ENCODE data around the gene EYA2.

DNA sequence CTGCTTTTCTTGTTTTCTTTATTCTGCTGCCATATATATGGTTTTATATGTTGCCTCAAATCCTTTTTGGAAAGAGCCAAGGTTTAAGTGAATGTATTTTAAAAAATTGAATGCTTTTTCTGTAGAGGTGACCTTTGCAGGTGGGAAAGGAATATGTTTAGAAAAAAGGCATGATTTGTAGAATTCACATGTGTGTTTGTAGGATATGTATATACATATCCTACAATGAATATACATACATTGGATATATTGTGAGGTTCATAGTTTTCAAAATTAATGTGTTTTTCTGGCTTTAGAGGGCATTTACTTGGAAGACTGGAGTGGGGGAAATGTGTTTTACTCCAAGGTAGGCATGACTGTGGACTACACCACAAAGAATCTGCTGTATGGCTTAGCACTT lies 4.0 kb upstream of the EYA2 start:
- TF ChIP-seq EZH2 (IDR thresholded peaks at IDR 0.05; ENCODE audit: borderline replicate concordance, insufficient read depth, low read depth, low read length, poor library complexity, severe bottlenecking) = no peak
- TF ChIP-seq, protein P1, sequence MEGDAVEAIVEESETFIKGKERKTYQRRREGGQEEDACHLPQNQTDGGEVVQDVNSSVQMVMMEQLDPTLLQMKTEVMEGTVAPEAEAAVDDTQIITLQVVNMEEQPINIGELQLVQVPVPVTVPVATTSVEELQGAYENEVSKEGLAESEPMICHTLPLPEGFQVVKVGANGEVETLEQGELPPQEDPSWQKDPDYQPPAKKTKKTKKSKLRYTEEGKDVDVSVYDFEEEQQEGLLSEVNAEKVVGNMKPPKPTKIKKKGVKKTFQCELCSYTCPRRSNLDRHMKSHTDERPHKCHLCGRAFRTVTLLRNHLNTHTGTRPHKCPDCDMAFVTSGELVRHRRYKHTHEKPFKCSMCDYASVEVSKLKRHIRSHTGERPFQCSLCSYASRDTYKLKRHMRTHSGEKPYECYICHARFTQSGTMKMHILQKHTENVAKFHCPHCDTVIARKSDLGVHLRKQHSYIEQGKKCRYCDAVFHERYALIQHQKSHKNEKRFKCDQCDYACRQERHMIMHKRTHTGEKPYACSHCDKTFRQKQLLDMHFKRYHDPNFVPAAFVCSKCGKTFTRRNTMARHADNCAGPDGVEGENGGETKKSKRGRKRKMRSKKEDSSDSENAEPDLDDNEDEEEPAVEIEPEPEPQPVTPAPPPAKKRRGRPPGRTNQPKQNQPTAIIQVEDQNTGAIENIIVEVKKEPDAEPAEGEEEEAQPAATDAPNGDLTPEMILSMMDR (IDR thresholded peaks at IDR 0.05) = no peak

Data from B cell (primary cell).